ENCODE measurements around the gene CFLAR.
A peak's percentile ranks its signal among the peaks of the same experiment; 100 is the strongest.

CFLAR gene

DNA sequence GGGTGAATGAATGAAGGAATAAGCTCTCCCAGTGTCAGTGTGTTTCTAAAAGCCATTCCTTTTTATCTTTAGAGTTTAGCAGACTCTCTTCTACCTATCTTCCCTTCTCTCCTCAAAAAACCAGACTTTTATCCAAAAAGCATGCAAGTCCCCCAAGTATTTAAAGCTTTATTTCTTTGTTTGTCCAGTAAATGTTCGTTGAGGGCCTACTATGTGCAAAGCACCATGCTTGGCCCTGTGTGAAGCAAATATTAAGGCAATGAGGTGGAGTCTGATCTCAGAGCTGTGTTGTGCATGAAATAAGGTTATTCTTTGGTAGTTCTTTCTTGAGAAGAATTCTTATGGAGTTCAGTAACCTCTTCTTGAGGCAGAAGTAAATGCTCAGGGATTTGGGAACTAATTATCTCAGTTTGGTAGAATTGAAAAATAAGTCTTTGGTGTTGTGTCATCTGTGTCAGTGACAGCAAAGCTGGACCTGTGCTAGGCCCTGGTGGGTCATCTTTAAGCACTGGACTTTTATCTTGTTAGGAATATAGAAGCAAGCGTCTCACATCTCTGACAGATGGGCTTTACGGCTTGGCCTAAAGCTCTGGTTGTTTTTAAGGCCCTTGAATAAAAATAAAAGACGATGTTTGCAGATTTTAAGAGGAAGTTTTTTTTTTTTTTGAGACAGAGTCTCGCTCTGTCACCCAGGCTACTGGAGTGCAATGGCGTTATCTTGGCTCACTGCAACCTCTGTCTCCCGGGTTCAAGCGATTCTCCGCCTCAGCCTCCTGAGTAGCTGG lies 38.8 kb downstream of the CFLAR start:
- TF ChIP-seq, protein P1, sequence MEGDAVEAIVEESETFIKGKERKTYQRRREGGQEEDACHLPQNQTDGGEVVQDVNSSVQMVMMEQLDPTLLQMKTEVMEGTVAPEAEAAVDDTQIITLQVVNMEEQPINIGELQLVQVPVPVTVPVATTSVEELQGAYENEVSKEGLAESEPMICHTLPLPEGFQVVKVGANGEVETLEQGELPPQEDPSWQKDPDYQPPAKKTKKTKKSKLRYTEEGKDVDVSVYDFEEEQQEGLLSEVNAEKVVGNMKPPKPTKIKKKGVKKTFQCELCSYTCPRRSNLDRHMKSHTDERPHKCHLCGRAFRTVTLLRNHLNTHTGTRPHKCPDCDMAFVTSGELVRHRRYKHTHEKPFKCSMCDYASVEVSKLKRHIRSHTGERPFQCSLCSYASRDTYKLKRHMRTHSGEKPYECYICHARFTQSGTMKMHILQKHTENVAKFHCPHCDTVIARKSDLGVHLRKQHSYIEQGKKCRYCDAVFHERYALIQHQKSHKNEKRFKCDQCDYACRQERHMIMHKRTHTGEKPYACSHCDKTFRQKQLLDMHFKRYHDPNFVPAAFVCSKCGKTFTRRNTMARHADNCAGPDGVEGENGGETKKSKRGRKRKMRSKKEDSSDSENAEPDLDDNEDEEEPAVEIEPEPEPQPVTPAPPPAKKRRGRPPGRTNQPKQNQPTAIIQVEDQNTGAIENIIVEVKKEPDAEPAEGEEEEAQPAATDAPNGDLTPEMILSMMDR (IDR thresholded peaks at IDR 0.05) = no peak

- TF ChIP-seq, protein P1 (IDR thresholded peaks at IDR 0.05) = no peak
Measured at GRCh38 chr2:201156036-201156435, 40.1 kb downstream of the CFLAR start.

DNA sequence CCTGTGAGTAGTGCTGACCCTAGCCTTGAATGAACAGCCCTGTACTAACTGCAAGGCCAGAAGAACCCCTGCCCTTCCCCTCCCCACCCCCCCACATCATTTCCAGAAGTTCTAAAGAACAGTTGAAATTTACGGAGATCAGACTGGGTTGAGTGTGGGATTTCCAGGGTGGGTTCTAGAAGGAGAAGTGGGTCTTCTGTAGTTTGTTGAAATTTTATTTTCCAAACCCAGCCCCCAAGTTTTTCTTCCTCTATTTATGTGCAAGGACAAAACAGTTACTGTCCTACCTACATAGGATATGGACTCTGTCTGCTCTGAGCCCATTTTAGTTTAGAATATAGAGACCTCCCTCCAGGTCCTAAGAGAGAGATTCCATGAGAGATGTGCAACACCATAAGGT lies 40.7 kb downstream of the CFLAR start:
- TF ChIP-seq, protein P1 (IDR thresholded peaks at IDR 0.05) = no peak

DNA sequence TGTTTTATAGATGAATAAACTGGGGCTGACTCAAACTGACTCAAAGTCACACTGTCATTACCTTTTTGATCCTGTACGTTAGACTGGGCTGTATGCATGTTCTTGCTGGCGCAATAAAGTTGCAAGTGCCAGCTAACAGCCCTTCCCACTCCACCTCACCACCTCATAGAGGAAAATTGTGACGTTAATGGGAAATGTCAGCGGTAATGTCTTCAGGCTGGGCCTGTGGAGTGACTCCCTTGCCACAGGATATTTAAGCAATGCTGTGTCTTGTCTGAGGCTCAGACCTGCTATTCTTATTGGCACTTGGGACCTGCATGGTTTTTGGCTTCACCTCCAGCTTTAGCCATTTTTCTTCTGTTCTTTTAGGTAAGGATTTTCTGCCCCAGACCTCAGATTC lies 41.7 kb downstream of the CFLAR start:
- TF ChIP-seq, protein P1 (IDR thresholded peaks at IDR 0.05) = no peak

- TF ChIP-seq, protein P1 (IDR thresholded peaks at IDR 0.05) = peak; percentile 52; the same call in 1 of the 2 replicates
Measured at GRCh38 chr2:201158111-201158929, 42.4 kb downstream of the CFLAR start.

- TF ChIP-seq, protein P1 (IDR thresholded peaks at IDR 0.05) = no peak
Measured at GRCh38 chr2:201164166-201164565, 48.2 kb downstream of the CFLAR start.

GRCh38 chr2:201167546-201167945 lies 51.6 kb downstream of the CFLAR start:
- TF ChIP-seq, protein P1 (IDR thresholded peaks at IDR 0.05) = no peak

Data from LNCAP (cell line).